ENCODE results near the gene ZG16B. TPM values are rescaled to one million over a fixed set of nuclear protein-coding genes. Genes with fewer than 3 reads are reported as not detected.

Gene ZG16B
- total RNA-seq, 1 experiment from 2014 or later: 6.9 TPM

DNA sequence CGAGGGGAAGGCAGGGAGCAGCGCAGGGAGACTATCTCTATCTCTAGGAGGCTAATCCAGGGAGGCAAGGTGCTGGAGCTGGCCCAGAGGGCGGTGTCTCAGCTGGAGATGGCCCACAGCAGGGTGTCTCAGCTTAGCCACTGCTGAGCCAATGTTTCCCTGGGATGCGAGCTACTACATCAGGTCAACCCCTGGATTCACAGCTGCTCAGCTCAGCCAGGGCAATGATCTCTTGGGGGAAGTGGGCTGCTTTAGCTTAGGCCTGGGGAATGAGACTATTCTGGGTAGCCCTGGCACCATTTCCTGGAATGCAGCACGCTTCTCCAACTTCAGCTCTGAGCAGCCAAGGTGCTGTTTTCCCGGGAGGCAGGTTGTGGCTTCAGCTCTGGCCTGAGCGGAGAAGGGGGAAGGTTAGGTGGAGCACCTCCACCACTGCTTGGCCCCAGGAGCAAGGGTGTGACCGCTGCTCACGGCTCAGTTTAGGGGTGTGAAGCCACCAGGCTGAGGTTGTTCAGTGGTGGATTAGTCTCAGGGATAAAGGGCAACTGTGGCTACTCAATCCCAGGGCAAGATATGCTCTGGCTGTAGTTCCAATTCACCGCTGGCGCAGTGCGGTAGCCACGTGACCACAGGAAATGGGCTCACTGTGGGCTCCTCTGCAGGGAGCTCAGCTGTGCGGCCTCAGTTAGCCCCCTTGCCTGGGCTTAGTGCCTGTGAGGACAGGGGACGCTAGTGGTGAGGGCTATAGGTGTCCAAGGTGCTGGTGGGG is 18.2 kb upstream of the ZG16B start:
- no peak for DNase-seq (ENCODE audit: unreplicated experiment)
- ChIA-PET CTCF (interaction anchor here (1.6 to 2.1 kb wide), 2 partner anchors 12 to 56 kb away, joined by 4 to 7 read pairs; no protein-coding TSS in a partner anchor), POLR2A (interaction anchor here (0.6 to 1.1 kb wide), 3 partner anchors 9 to 71 kb away, joined by 3 to 4 read pairs (median 3); partner anchors contain the start of gene FLYWCH2)
- peaks cover 28% of the 10 kb centered on the region for H3K27me3 Mint-ChIP-seq (ENCODE audit: insufficient read depth, unreplicated experiment)
- BruUV-seq (replicated peaks): no TSS peak
- H3K9me3 Mint-ChIP-seq (ENCODE audit: unreplicated experiment): no peaks in the 10 kb centered on the region
- H3K4me1 Mint-ChIP-seq (ENCODE audit: insufficient read depth, unreplicated experiment): no peaks in the 10 kb centered on the region
- TF ChIP-seq, protein P1, sequence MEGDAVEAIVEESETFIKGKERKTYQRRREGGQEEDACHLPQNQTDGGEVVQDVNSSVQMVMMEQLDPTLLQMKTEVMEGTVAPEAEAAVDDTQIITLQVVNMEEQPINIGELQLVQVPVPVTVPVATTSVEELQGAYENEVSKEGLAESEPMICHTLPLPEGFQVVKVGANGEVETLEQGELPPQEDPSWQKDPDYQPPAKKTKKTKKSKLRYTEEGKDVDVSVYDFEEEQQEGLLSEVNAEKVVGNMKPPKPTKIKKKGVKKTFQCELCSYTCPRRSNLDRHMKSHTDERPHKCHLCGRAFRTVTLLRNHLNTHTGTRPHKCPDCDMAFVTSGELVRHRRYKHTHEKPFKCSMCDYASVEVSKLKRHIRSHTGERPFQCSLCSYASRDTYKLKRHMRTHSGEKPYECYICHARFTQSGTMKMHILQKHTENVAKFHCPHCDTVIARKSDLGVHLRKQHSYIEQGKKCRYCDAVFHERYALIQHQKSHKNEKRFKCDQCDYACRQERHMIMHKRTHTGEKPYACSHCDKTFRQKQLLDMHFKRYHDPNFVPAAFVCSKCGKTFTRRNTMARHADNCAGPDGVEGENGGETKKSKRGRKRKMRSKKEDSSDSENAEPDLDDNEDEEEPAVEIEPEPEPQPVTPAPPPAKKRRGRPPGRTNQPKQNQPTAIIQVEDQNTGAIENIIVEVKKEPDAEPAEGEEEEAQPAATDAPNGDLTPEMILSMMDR (IDR thresholded peaks at IDR 0.05; ENCODE audit: unreplicated experiment): no peak
- intact Hi-C loops (cut with micrococcal nuclease): no loop called here
- no peak overlapping the region for H3K4me3 Mint-ChIP-seq (ENCODE audit: unreplicated experiment)
- no peak overlapping the region for H3K27ac Mint-ChIP-seq (ENCODE audit: low read depth, unreplicated experiment)
- H3K36me3 Mint-ChIP-seq (ENCODE audit: insufficient read depth, unreplicated experiment): peaks cover 5% of the 10 kb centered on the region

DNA sequence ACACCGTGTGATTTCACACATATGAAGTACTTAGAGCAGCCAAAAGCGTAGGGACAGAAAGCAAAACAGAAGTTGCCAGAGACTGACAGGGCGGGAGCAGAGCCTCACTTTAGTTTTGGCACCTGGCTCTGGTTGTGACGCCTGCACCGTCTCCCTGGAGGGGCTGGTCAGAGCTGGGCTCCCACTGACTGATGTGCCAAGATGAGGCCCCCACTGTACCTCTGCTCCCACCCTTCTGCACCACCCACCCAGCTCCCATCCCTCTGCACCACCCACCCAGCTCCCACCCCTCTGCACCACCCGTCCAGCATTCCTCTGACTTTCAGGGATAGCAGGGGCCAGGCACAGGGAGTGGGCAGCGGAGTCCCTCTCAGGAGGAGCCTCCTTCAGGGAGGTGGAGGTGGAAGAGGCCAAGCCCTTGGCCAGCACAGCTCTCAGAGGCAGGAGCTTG is 16.3 kb upstream of the ZG16B start:
- ChIA-PET CTCF (no interaction called here), POLR2A (no interaction called here)
- Mint-ChIP-seq H3K4me1 (ENCODE audit: insufficient read depth, unreplicated experiment) (no peaks in the 10 kb centered on the region), H3K27ac (ENCODE audit: low read depth, unreplicated experiment) (no peak overlapping the region), H3K4me3 (ENCODE audit: unreplicated experiment) (no peak overlapping the region), H3K27me3 (ENCODE audit: insufficient read depth, unreplicated experiment) (peaks cover 16% of the 10 kb centered on the region), H3K36me3 (ENCODE audit: insufficient read depth, unreplicated experiment) (peaks cover 5% of the 10 kb centered on the region), H3K9me3 (ENCODE audit: unreplicated experiment) (no peaks in the 10 kb centered on the region)
- no peak for DNase-seq (ENCODE audit: unreplicated experiment)
- intact Hi-C loops (cut with micrococcal nuclease): no loop called here
- TF ChIP-seq, protein P1 (IDR thresholded peaks at IDR 0.05; ENCODE audit: unreplicated experiment): no peak
- no TSS peak for BruUV-seq (replicated peaks)

DNA sequence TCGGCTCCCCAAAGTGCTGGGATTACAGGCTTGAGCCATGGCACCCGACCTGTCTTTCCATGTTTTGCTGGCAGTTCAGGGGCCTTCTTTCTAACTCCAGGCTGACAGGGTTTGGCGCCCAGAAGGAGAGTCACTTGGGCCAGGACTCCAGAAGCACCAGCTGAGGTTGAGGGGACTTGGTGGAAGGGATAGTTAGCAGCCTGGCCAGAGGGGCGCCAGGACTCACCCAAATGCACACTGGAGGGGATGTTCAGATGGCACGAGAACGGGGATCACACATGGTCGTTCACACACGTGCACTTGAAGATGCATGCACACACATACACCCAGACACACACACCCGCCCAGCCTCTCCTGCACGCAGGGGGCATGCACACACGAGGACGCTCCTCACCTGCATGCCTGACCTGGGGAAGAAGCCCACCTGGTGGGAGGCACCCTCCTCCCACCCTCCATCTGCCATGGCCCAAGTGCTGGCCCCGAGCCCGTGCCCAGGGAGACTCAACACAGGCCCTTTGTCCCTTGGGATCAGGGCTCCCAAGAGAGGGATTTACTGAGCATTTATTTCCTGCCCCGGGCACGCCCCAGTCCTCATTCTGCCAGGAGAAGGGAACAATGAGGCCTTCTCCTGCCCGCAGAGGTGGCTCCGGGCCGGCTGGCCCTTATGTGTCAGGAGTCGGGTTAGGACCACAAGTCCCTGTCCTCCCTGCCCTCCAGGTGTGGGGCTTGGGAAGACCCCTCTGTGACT is 15.4 kb upstream of the ZG16B start:
- Mint-ChIP-seq H3K4me1 (ENCODE audit: insufficient read depth, unreplicated experiment) (no peaks in the 10 kb centered on the region), H3K27ac (ENCODE audit: low read depth, unreplicated experiment) (no peak overlapping the region), H3K36me3 (ENCODE audit: insufficient read depth, unreplicated experiment) (peaks cover 5% of the 10 kb centered on the region), H3K9me3 (ENCODE audit: unreplicated experiment) (no peaks in the 10 kb centered on the region), H3K4me3 (ENCODE audit: unreplicated experiment) (no peak overlapping the region), H3K27me3 (ENCODE audit: insufficient read depth, unreplicated experiment) (peaks cover 9% of the 10 kb centered on the region)
- no peak for DNase-seq (ENCODE audit: unreplicated experiment)
- ChIA-PET POLR2A (no interaction called here), CTCF (no interaction called here)
- intact Hi-C loops (cut with micrococcal nuclease): no loop called here
- BruUV-seq (replicated peaks): no TSS peak
- TF ChIP-seq, protein P1 (IDR thresholded peaks at IDR 0.05; ENCODE audit: unreplicated experiment): no peak

DNA sequence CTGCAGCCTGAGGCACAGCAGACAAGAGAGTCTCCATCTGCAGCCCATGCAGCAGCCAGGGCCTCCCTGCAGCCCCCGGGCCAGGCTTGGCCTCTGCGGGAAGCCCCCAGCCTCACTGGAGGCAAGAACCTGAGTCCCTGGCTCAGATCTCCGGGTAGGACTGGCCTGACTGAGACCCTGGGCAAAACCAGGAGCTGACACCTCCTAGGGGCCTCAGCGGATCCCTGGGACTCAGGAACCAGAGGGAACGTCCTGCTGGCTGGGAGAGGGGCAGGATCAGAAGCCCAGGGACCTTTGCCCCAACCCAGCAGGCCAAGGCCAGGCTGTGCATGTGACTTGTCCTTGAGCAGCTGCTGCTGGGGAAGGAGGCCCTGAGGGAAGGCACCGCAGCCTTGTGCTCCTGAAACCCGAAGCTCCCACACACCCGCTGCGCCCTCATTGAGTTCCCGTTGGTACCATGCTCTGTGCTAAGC is 14.8 kb upstream of the ZG16B start:
- no peak for DNase-seq (ENCODE audit: unreplicated experiment)
- CTCF ChIA-PET: interaction anchor here (0.6 kb wide), 1 partner anchor 1663 kb away, joined by 3 read pairs; no protein-coding TSS in a partner anchor
- Mint-ChIP-seq H3K9me3 (ENCODE audit: unreplicated experiment) (no peaks in the 10 kb centered on the region), H3K27me3 (ENCODE audit: insufficient read depth, unreplicated experiment) (peaks cover 3% of the 10 kb centered on the region), H3K4me3 (ENCODE audit: unreplicated experiment) (no peak overlapping the region), H3K4me1 (ENCODE audit: insufficient read depth, unreplicated experiment) (no peaks in the 10 kb centered on the region), H3K36me3 (ENCODE audit: insufficient read depth, unreplicated experiment) (peaks cover 5% of the 10 kb centered on the region), H3K27ac (ENCODE audit: low read depth, unreplicated experiment) (no peak overlapping the region)
- intact Hi-C loops (cut with micrococcal nuclease): no loop called here
- TF ChIP-seq, protein P1 (IDR thresholded peaks at IDR 0.05; ENCODE audit: unreplicated experiment): no peak
- POLR2A ChIA-PET: no interaction called here
- no TSS peak for BruUV-seq (replicated peaks)
